CD14-positive monocyte (primary cell): ENCODE measurements around the gene ZFP92. TPM values are rescaled to one million over a fixed set of nuclear protein-coding genes. Genes with fewer than 3 reads are reported as not detected.

Experiments
- DNase-seq, 3 donors: peaks; one replicate each; pipeline ENCODE4 v3.0.0-alpha.2; 2011 to 2022
- H2AFZ ChIP-seq: 2 replicates; pipeline ENCODE4 v1.6.0; 2012; ENCODE audit warnings: mild to moderate bottlenecking, low read depth, low read length, inconsistent platforms; ENCODE audit not compliant: insufficient read depth, poor library complexity, severe bottlenecking
- H3K27ac ChIP-seq, 2 donors: 1 replicate in 1 of 2; 2 replicates in 1 of 2; pipeline ENCODE4 v1.5.1; 2012 to 2013; ENCODE audit warnings: low read length in 2 of 2, control low read depth in 1 of 2, inconsistent platforms in 1 of 2, low read depth in 1 of 2, mild to moderate bottlenecking in 1 of 2
- H3K27me3 ChIP-seq, 2 donors: one replicate each; pipeline versions ENCODE4 v1.6.0 to v1.6.1; 2011 to 2013; ENCODE audit warnings: low read length in 2 of 2; ENCODE audit not compliant: control insufficient read depth in 2 of 2, insufficient read depth in 2 of 2
- H3K36me3 ChIP-seq, 2 donors: replicated peaks in 1 of 2; 1 replicate in 1 of 2; 2 replicates in 1 of 2; pipeline versions ENCODE4 v1.5.1 to v1.6.1; 2012 to 2013; ENCODE audit warnings: low read length in 2 of 2, control low read depth in 1 of 2, inconsistent platforms in 1 of 2, mild to moderate bottlenecking in 1 of 2; ENCODE audit not compliant: insufficient read depth in 2 of 2, control insufficient read depth in 1 of 2
- H3K4me1 ChIP-seq, 2 donors: 1 replicate in 1 of 2; 2 replicates in 1 of 2; pipeline versions ENCODE4 v1.5.1 to v1.6.1; 2012 to 2013; ENCODE audit warnings: low read length in 2 of 2, control low read depth in 1 of 2, inconsistent platforms in 1 of 2, mild to moderate bottlenecking in 1 of 2, moderate library complexity in 1 of 2; ENCODE audit not compliant: insufficient read depth in 2 of 2, control insufficient read depth in 1 of 2
- H3K4me2 ChIP-seq: replicated peaks from 2 replicates; pipeline ENCODE3; 2012; ENCODE audit warnings: low read length, moderate library complexity, mild to moderate bottlenecking; ENCODE audit not compliant: poor library complexity, severe bottlenecking; ENCODE audit errors: extremely low read depth
- H3K4me3 ChIP-seq, 3 experiments: fragments of 200-600 bp in 1 of 3; sonication (generic) in 1 of 3; replicated peaks in 1 of 3; 1 replicate in 2 of 3; 2 replicates in 1 of 3; pipeline ENCODE4 v1.5.1; 2011 to 2013; ENCODE audit warnings: low read length in 3 of 3, mild to moderate bottlenecking in 3 of 3, control low read depth in 2 of 3, low read depth in 2 of 3, inconsistent platforms in 1 of 3, moderate library complexity in 1 of 3
- H3K79me2 ChIP-seq: 2 replicates; pipeline ENCODE4 v1.6.0; 2012; ENCODE audit warnings: mild to moderate bottlenecking, control low read depth, inconsistent platforms, low read length, moderate library complexity; ENCODE audit not compliant: insufficient read depth
- H3K9ac ChIP-seq: 2 replicates; pipeline ENCODE4 v1.6.0; 2017; ENCODE audit warnings: low read length, mild to moderate bottlenecking; ENCODE audit not compliant: insufficient read depth, poor library complexity, severe bottlenecking
- H3K9me3 ChIP-seq, 2 donors: replicated peaks in 1 of 2; 1 replicate in 1 of 2; 2 replicates in 1 of 2; pipeline versions ENCODE4 v1.5.1 to v1.6.1; 2012 to 2013; ENCODE audit warnings: low read length in 2 of 2, control low read depth in 1 of 2; ENCODE audit not compliant: control insufficient read depth in 1 of 2, insufficient read depth in 1 of 2
- H4K20me1 ChIP-seq: 2 replicates; pipeline ENCODE4 v1.6.0; 2012; ENCODE audit warnings: mild to moderate bottlenecking, low read length, control low read depth, moderate library complexity; ENCODE audit not compliant: insufficient read depth
- H3K27ac Mint-ChIP-seq, 7 donors: one replicate each; pipeline ENCODE4 v1.8.0; 2020; ENCODE audit warnings: mild to moderate bottlenecking in 7 of 7, mixed read lengths in 7 of 7, moderate library complexity in 6 of 7, inconsistent platforms in 2 of 7
- H3K27me3 Mint-ChIP-seq, 3 donors: one replicate each; pipeline ENCODE4 v1.8.0; 2021 to 2022; ENCODE audit warnings: low read depth in 3 of 3, mild to moderate bottlenecking in 3 of 3, mixed read lengths in 3 of 3, moderate library complexity in 3 of 3, inconsistent platforms in 1 of 3
- H3K36me3 Mint-ChIP-seq, 2 donors: one replicate each; pipeline ENCODE4 v1.8.0; 2020; ENCODE audit warnings: mixed read lengths in 2 of 2, inconsistent platforms in 1 of 2, mild to moderate bottlenecking in 1 of 2
- H3K4me1 Mint-ChIP-seq: one replicate; pipeline ENCODE4 v1.8.0; 2020; ENCODE audit warnings: mild to moderate bottlenecking, mixed read lengths
- H3K4me3 Mint-ChIP-seq, 2 donors: one replicate each; pipeline ENCODE4 v1.8.0; 2020; ENCODE audit warnings: mild to moderate bottlenecking in 2 of 2, mixed read lengths in 2 of 2, moderate library complexity in 1 of 2
- H3K9me3 Mint-ChIP-seq, 7 donors: one replicate each; pipeline ENCODE4 v1.8.0; 2020 to 2022; ENCODE audit warnings: mixed read lengths in 7 of 7, mild to moderate bottlenecking in 6 of 7, moderate library complexity in 6 of 7, inconsistent platforms in 2 of 7
- WGBS: methylation state at CpG from one replicate; pipeline ENCODE4 v1.1.5; 2013; ENCODE audit warnings: missing lambda C conversion rate; ENCODE audit not compliant: insufficient coverage; 5-methylcytosine and 5-hydroxymethylcytosine counted together
- intact Hi-C, 2 donors: fragments of 100-400 bp; cut with micrococcal nuclease; formaldehyde crosslinking; loops; one replicate each; pipeline versions ENCODE4 v1.15.0 to v1.15.1; 2023
- polyA plus RNA-seq, 3 donors: library from polyadenylated mRNA; depleted of rRNA in 1 of 3; unstranded in 2 of 3; stranded (reverse) in 1 of 3; fragments of 300-500 nt in 2 of 3; fragments of >200 nt in 1 of 3; fragmentation: Illumina TruSeq in 2 of 3; gene quantifications; 1 replicate in 2 of 3; 2 replicates in 1 of 3; pipeline ENCODE4 v1.2.3, GENCODE V29; 2012 to 2021
- TF ChIP-seq, protein P1 (sequence below): fragments of 200-600 bp; IDR thresholded peaks from one replicate; pipeline ENCODE4 v1.8.0; 2022; ENCODE audit warnings: antibody characterized with exemption, mild to moderate bottlenecking

ZFP92 gene
- polyA plus RNA-seq, 3 donors = 0.04 to 0.96 (median 0.13) TPM

DNA sequence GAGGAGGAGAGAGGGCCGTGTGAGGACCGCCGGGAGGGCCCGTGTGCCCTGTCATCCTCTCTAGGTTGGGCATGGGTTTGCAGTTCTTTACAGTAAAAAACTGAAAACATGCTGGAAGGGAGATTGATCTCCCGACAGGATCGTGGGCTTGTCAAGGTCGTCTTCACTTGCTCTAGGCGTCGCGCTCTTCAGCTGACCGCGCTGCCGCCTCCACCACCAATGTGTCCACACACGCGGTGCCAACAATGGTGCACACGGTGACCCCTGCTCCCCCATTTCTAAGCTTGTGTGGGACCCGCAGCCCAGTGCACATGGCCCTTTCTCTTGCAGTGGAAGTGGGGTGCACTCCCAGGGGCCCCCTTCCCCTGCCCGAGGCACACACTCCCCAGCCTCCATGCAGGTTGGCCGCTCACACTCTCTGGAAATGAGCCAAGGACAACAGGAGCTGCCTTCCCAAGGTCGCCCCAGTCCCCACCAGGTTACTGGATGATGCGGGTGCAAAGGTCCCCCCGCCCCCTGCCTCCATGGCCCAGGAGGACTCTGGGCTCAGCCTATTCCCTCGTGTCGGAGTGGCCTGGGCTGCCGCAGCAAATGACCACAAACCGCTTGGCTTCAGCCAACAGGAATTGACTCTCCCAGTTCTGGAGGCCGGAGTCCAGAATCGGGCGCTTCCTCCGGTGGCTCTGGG is 1.7 kb upstream of the ZFP92 start:
- Mint-ChIP-seq H3K4me1 (peaks cover 33% of the 10 kb centered on the region), H3K36me3 (no peaks in the 10 kb centered on the region), H3K9me3 (peaks cover 0 to 1% (median 0%) of the 10 kb centered on the region in 7 donors), H3K27ac (no peak overlapping the region), H3K27me3 (peaks cover 0 to 11% (median 8%) of the 10 kb centered on the region in 3 donors), H3K4me3 (no peak overlapping the region)
- peaks cover 28 to 29% of the 10 kb centered on the region in 2 donors for H3K4me1 ChIP-seq
- no peak overlapping the region for H3K4me2 ChIP-seq
- no peak overlapping the region for H3K9ac ChIP-seq
- H3K27me3 ChIP-seq = no peaks in the 10 kb centered on the region
- no peak for DNase-seq
- no peaks in the 10 kb centered on the region for H3K9me3 ChIP-seq
- H3K79me2 ChIP-seq = peaks cover 6% of the 10 kb centered on the region
- H3K4me3 ChIP-seq = no peak overlapping the region
- H2AFZ ChIP-seq = no peak overlapping the region
- TF ChIP-seq, protein P1, sequence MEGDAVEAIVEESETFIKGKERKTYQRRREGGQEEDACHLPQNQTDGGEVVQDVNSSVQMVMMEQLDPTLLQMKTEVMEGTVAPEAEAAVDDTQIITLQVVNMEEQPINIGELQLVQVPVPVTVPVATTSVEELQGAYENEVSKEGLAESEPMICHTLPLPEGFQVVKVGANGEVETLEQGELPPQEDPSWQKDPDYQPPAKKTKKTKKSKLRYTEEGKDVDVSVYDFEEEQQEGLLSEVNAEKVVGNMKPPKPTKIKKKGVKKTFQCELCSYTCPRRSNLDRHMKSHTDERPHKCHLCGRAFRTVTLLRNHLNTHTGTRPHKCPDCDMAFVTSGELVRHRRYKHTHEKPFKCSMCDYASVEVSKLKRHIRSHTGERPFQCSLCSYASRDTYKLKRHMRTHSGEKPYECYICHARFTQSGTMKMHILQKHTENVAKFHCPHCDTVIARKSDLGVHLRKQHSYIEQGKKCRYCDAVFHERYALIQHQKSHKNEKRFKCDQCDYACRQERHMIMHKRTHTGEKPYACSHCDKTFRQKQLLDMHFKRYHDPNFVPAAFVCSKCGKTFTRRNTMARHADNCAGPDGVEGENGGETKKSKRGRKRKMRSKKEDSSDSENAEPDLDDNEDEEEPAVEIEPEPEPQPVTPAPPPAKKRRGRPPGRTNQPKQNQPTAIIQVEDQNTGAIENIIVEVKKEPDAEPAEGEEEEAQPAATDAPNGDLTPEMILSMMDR = no peak
- intact Hi-C loops = no loop called here
- H4K20me1 ChIP-seq = no peaks in the 10 kb centered on the region
- no peak overlapping the region for H3K27ac ChIP-seq
- WGBS = 85% methylated on average over 5 of the region's 30 CpGs
- H3K36me3 ChIP-seq = no peaks in the 10 kb centered on the region

DNA sequence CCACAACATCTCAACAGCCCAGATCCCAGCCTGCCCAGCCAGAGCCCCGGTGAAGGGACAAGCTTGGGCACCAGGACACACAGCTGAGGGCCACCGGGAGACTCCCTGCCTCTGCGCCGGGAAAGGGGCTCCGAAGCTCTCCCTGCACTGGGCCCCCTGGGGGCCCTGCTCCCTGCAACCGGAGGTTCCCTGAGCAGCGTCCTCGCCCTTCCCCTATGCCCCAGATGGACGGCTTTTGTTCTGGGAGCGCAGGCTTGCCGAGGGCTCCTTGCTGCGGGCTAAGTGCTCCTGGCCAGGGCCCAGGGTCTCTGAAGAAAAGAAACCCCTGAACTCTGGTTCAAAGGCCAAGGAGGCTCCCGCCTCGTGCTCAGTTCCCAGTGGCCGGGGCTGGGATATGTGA is 899 bp upstream of the ZFP92 start:
- no peak overlapping the region for H3K4me3 ChIP-seq
- Mint-ChIP-seq H3K4me3 (no peak overlapping the region), H3K4me1 (peaks cover 39% of the 10 kb centered on the region), H3K36me3 (no peaks in the 10 kb centered on the region), H3K27ac (no peak overlapping the region), H3K9me3 (peaks cover 0 to 1% (median 0%) of the 10 kb centered on the region in 7 donors), H3K27me3 (peaks cover 0 to 14% (median 8%) of the 10 kb centered on the region in 3 donors)
- no peaks in the 10 kb centered on the region for H3K36me3 ChIP-seq
- intact Hi-C loops = no loop called here
- H3K27me3 ChIP-seq = no peaks in the 10 kb centered on the region
- H3K79me2 ChIP-seq = peaks cover 6% of the 10 kb centered on the region
- 92% methylated on average over 8 of the region's 15 CpGs for WGBS
- H3K27ac ChIP-seq = no peak overlapping the region
- no peak overlapping the region for H3K4me2 ChIP-seq
- H4K20me1 ChIP-seq = no peaks in the 10 kb centered on the region
- no peak for DNase-seq
- H3K4me1 ChIP-seq = peaks cover 35 to 37% of the 10 kb centered on the region in 2 donors
- TF ChIP-seq, protein P1 = no peak
- no peaks in the 10 kb centered on the region for H3K9me3 ChIP-seq
- H3K9ac ChIP-seq = no peak overlapping the region
- no peak overlapping the region for H2AFZ ChIP-seq
